CD4-positive, alpha-beta T cell treated with Interleukin-2 at 100 ng/mL for 4 hours (primary cell): ENCODE results near the gene EVL.

ENCODE experiments used
- DNase-seq: peaks from one replicate; pipeline ENCODE4 v3.0.0-alpha.2; 2020; ENCODE audit warnings: low spot score

Gene EVL

GRCh38 chr14:100109594-100109955 lies 44.4 kb downstream of the EVL start:
- DNase-seq: no peak

GRCh38 chr14:100110816-100111215 lies 45.6 kb downstream of the EVL start:
- no peak for DNase-seq

GRCh38 chr14:100111931-100112704 lies 46.9 kb downstream of the EVL start:
- no peak for DNase-seq

- no peak for DNase-seq
These were observed 49.0 kb downstream of the EVL start for GRCh38 chr14:100114109-100114765.

GRCh38 chr14:100115236-100115635 lies 50.0 kb downstream of the EVL start:
- DNase-seq: no peak

GRCh38 chr14:100115726-100116125 lies 50.5 kb downstream of the EVL start:
- DNase-seq: no peak

GRCh38 chr14:100116134-100116533 lies 50.9 kb downstream of the EVL start:
- DNase-seq: no peak

GRCh38 chr14:100117026-100117425 lies 51.8 kb downstream of the EVL start:
- no peak for DNase-seq

- no peak for DNase-seq
These were observed 52.6 kb downstream of the EVL start for GRCh38 chr14:100117633-100118395.

GRCh38 chr14:100118396-100119011 lies 53.3 kb downstream of the EVL start:
- DNase-seq: no peak

- DNase-seq: no peak
These were observed 54.0 kb downstream of the EVL start for GRCh38 chr14:100119251-100119650.

- DNase-seq: no peak
These were observed 55.5 kb downstream of the EVL start for GRCh38 chr14:100120522-100121269.

GRCh38 chr14:100121643-100122480 lies 56.6 kb downstream of the EVL start:
- no peak for DNase-seq

- DNase-seq: no peak
These were observed 57.4 kb downstream of the EVL start for GRCh38 chr14:100122481-100123223.

- no peak for DNase-seq
These were observed 58.4 kb downstream of the EVL start for GRCh38 chr14:100123618-100124017.

- DNase-seq: no peak
These were observed 59.4 kb downstream of the EVL start for GRCh38 chr14:100124551-100125088.

GRCh38 chr14:100126401-100126800 lies 61.2 kb downstream of the EVL start:
- no peak for DNase-seq

GRCh38 chr14:100127853-100128455 lies 62.7 kb downstream of the EVL start:
- no peak for DNase-seq

- DNase-seq: no peak
These were observed 63.5 kb downstream of the EVL start for GRCh38 chr14:100128688-100129087.
